Fibroblast of peridontal ligament (primary cell): ENCODE results near the gene VGLL4.
"Not testable (repeated sequence)": the region's sequence is repeated elsewhere in the genome, so short reads cannot be mapped to it uniquely, and the experiment has no call there.

Experiments
- DNase-seq: peaks from one replicate; pipeline ENCODE4 v3.0.0-alpha.2; 2010; ENCODE audit errors: extremely low read depth

VGLL4 gene

DNA sequence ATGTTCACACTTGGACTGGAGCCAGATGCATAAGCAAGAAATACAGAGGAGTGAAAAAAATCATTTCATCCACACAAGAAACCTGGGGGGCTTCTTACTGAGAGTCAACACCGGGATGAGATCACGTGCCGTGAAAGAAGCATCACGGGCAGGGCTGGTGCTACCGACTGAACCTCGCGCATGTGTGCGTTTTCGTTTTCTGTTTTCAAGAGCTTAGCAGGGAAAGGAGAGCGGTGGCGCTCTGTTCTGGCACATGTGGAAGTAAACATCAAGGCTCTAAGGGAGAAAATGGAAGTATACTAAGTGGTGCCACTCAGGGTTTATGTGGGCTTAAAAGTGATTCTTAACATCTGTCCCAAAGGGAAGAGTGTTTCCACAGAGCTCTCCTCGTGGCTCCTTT lies 55.9 kb downstream of the VGLL4 start:
- no peak for DNase-seq

DNA sequence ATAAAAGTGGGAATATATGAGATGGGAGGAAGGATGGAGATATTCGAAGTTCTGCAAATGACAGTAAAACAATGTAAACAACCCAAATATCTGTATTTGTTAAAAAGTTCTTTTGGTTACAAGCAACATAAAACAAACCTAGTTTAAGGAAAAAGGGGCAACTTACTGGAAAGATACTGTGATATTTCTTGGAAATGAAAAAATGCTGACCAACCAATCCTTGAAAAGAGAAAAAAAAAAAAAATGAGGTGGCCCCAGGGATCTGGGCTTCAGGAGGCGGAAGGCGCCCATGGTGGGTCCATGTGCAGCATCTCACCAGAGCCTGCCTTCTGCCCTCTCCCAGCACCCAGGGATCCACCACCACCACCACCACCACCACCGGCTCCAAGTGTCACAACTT lies 59.1 kb downstream of the VGLL4 start:
- DNase-seq: no peak

DNA sequence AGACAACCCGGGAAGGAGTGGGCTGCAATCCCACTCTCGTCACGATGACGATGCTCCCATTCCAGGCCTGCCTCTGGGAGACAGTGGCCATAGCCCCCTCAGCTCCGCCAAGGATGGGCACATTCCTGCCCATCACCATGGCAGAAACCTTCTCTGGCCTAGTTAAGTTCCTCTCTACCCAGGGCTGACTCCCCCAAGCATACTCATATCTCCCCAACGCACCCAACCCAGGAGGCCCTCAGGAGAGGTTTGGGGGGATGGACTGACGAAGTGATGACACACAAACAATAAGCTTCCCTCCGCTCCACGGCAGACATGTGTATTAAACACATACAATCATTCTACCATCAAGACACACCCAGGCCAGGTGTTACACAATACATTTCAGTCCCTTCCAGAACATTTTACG lies 60.1 kb downstream of the VGLL4 start:
- no peak for DNase-seq

DNA sequence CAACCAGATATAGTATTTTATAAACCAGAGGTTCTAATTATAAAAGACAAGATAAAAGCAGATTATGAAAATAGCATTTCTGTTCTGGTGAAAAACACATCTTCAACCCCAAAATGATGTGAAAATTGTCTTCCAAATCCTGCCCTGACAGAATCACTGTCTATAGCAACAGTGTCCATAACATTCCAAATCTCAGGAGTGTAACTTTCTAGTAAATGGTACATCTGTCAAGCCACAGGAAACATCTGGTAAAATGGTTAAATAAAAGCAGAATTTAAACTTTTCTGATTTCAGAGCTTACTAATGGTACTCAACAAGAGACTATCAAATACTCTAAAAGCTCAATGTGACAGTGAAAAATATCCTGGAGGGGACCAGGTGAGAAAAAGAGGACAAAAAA lies 60.5 kb downstream of the VGLL4 start:
- peak; percentile 58 for DNase-seq

GRCh38 chr3:11582191-11582968 lies 61.3 kb downstream of the VGLL4 start:
- peak; percentile 95 for DNase-seq

GRCh38 chr3:11581237-11582190 lies 62.2 kb downstream of the VGLL4 start:
- DNase-seq: peak; percentile 33

GRCh38 chr3:11580645-11581044 lies 63.1 kb downstream of the VGLL4 start:
- DNase-seq: peak; percentile 39

DNA sequence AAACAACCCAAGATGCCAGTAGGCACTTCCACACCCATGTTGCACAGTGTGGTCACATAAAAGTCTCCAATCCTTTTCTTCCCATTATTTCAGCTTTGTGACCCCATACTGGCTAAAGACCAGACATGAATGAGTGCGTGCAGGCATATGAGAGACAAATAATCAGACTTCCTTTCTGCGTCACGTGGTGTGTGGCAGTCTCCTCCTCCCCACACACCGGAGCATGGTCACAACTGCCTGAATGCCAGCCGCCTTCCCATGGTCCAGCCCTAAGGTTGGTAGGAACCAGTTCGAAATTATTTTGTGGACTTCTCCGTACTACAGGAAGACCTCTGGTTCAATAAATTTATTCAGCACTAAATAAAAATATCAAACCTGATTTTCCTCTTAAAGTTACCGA lies 65.5 kb downstream of the VGLL4 start:
- DNase-seq: no peak

GRCh38 chr3:11576453-11576852 lies 67.3 kb downstream of the VGLL4 start:
- peak; percentile 27 for DNase-seq

DNA sequence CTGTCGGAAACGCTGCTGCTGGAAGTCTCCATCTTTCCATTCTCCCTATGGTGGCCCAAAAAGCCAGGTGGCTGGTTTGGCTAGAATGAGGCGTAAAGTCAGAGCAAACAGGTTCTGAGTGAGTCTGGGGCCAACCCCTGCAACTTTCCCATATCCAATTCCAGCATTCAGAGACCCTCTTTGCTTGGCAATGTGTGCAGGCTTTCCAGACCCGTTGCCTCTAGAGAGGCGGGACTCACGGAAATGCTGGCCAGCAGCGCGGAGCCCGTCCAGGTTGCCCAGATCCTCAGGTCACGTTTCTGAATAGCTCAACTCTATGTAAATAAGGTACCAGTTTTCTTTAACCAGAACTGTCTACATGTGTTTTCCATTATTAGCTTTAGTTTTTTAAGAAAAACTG lies 68.0 kb downstream of the VGLL4 start:
- DNase-seq: no peak

DNA sequence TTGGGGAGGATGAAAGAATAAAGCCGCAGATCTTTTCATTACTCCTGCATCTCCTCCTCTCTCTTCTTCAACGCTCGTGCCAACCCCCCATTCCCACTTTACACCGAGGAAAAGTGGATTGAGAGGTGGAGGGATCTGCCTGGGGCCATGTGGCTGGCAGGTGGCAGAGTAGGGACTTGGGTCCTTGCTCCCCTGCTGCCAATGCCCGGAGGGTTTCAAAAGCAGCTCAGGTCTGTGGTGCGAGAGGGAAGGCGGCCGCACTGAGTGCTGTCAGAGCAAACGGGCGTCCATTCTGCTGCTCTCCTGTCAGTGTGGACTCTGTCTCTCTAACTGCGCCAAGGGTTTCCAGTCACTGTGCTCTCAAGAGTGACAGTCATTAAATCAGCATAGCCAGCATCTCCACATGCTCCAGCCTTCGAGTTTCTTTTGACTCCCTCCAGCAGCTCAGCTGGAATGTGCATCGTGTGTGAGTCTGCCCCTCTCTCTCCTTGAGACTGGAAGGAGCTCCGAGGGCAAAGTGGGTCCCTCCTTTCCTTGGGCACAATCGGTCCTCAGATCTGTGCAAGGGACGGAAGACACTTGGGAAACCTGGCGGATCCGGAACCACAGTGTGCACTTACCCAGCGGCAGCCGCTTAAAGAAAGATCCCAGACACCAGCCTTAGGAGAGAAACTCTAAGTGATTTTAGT lies 68.6 kb downstream of the VGLL4 start:
- no peak for DNase-seq

DNA sequence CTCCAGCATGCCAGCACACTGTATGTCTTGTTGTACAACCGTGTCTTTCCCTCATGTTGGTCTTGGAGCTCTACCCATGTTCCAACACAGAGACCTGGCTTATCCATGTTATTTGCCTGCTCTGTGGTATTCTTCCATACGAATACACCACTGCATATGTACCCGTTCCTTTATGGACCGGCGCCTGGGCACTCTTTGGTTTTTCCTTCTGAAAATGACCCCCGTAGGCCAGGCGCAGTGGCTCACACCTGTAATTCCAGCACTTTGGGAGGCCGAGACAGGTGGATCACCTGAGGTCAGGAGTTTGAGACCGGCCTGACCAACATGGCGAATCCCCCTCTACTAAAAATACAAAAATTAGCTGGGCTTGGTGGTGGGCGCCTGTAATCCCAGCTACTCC lies 71.1 kb downstream of the VGLL4 start:
- not testable (repeated sequence) for DNase-seq

DNA sequence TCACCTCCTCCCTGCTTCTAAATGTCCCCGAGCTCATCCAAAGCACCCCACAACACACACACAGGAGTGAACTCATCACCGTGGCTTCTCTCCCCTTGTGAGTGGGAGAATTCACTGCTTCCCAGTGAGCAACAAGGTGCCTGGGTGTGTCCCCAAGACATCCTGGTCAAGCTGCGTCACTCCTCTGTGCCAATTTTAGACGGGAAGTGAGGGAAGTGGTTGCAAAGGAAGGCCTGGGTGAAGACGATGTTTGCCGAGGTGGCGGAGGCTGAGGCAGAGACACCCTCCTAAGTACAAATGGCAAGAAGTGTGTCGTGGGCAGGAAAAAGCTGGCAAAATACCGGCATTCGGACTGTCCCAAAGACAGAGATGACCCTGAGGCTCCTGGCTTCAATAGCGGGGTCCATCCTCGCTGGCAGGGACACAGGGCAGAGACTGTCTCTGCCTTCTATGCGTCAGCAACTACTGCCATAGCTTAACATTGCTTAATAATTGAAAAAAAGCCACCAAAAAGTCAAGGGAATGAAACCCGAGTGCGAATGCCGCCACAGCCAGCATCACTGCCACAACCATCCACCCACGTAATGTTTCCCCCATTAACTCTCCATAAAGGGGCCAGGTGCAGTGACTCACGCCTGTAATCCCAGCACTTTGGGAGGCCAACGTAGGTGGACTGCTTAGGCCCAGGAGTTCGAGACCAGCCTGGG lies 72.8 kb downstream of the VGLL4 start:
- no peak for DNase-seq

DNA sequence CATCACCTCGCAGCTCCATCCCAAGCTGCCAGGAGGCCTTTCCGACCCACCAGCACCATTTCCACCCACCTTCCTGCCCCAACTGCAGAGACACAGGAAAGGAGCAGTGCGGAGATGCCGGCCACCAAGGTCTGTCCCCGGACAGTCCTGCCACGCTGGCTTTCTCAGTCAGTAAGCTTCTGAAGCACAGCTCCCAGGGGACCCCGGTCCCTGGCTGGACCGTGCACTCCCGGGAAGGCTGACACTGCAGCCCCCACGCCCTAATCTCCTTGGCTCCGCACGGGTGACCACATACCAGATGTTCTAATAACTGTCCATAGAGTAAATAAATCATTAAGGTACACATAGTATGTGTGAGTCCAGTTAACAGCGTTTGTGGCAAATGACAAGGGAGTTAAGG lies 73.5 kb downstream of the VGLL4 start:
- no peak for DNase-seq

GRCh38 chr3:11569156-11569741 lies 74.5 kb downstream of the VGLL4 start:
- no peak for DNase-seq

GRCh38 chr3:11568503-11569155 lies 75.1 kb downstream of the VGLL4 start:
- peak; percentile 91 for DNase-seq

GRCh38 chr3:11567516-11568467 lies 75.9 kb downstream of the VGLL4 start:
- peak; percentile 83 for DNase-seq

- no peak for DNase-seq
These were observed 76.8 kb downstream of the VGLL4 start for GRCh38 chr3:11566916-11567315.

- DNase-seq: no peak
These were observed 77.2 kb downstream of the VGLL4 start for GRCh38 chr3:11566478-11566877.

DNA sequence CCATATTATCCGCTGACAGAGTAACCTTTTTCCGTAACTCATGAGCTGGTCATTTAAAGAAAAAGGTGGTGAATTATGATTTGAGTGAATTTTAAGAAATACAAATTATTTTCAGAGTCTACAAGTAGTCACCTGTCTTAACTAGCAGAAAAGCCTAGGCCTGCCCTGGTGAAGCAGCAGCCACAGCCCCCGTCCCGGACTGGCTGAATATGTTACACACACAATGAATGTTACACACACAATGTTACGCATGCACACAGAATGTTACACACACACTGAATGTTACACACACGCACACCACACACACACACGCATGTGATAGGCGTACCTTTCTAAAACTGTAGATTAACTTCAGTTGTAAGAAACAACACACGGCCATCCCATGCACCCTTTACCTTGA lies 77.8 kb downstream of the VGLL4 start:
- DNase-seq: no peak
